Measurements from ENCODE around the gene SEMA4G. TPM values are rescaled to one million over a fixed set of nuclear protein-coding genes. Genes with fewer than 3 reads are reported as not detected.

Gene SEMA4G
- total and polyA plus RNA-seq, 2 of the 13 experiments (the other 11 are each of a cell fraction or from before 2014, with no cell fraction given): 46.2 to 207 TPM

- TF ChIP-seq HIVEP1 (CRISPR knock-in tag; IDR thresholded peaks at IDR 0.05): no peak; the same call in 1 of the 2 replicates
- TF ChIP-seq DMTF1 (CRISPR knock-in tag; IDR thresholded peaks at IDR 0.05): no peak
- no peak for TF ChIP-seq GLI4 (CRISPR knock-in tag; IDR thresholded peaks at IDR 0.05; ENCODE audit: borderline replicate concordance)
- TF ChIP-seq ZNF7 (CRISPR knock-in tag; IDR thresholded peaks at IDR 0.05): no peak
- peak; percentile 53 for TF ChIP-seq ZNF687 (CRISPR knock-in tag; IDR thresholded peaks at IDR 0.05)
- TF ChIP-seq MLX (CRISPR knock-in tag; IDR thresholded peaks at IDR 0.05): peak; percentile 20; the same call in 1 of the 2 replicates
- TF ChIP-seq ZNF510 (CRISPR knock-in tag; IDR thresholded peaks at IDR 0.05; ENCODE audit: low read depth): peak; percentile 17
- 0 out of 2 replicates have a peak, but pooled peaks have one; percentile 14 for TF ChIP-seq ZSCAN31 (CRISPR knock-in tag; IDR thresholded peaks at IDR 0.05; ENCODE audit: low read depth)
- no peak for TF ChIP-seq NFE2 (CRISPR knock-in tag; IDR thresholded peaks at IDR 0.05)
- no peak for TF ChIP-seq HDAC6 (IDR thresholded peaks at IDR 0.05; ENCODE audit: low read depth, low read length)
- TF ChIP-seq ZNF251 (CRISPR knock-in tag; IDR thresholded peaks at IDR 0.05): 0 out of 2 replicates have a peak, but pooled peaks have one; percentile 68
- 0 out of 2 replicates have a peak, but pooled peaks have one; percentile 12 for TF ChIP-seq GATAD2A (CRISPR knock-in tag; IDR thresholded peaks at IDR 0.05)
Observed at GRCh38 chr10:100996678-100997359, 27.5 kb downstream of the SEMA4G start (continued).
